Gastroesophageal sphincter (tissue), 4 donors: ENCODE results near the gene TLE3. TPM values are rescaled to one million over a fixed set of nuclear protein-coding genes. Genes with fewer than 3 reads are reported as not detected.

Experiments
- ATAC-seq: fragments of 150-250 bp; one replicate; pipeline ENCODE4 v1.9.1; 2016; ENCODE audit warnings: mild to moderate bottlenecking, moderate library complexity
- H3K27ac ChIP-seq, 4 donors: fragments of 200-600 bp; sonication (generic) in 3 of 4; 1 replicate in 3 of 4; 2 replicates in 1 of 4; pipeline ENCODE4 v1.5.1; 2016 to 2019
- H3K27me3 ChIP-seq: fragments of 200-600 bp; sonication (generic); one replicate; pipeline ENCODE4 v1.5.1; 2019
- H3K36me3 ChIP-seq, 2 donors: fragments of 200-600 bp; sonication (generic); one replicate each; pipeline ENCODE4 v1.5.1; 2019; ENCODE audit warnings: control low read depth in 1 of 2
- H3K4me1 ChIP-seq, 3 donors: fragments of 200-600 bp; sonication (generic); 1 replicate in 2 of 3; 2 replicates in 1 of 3; pipeline ENCODE4 v1.5.1; 2016 to 2019; ENCODE audit warnings: control low read depth in 2 of 3
- H3K4me3 ChIP-seq, 2 donors: fragments of 200-600 bp; sonication (generic); one replicate each; pipeline ENCODE4 v1.5.1; 2019; ENCODE audit warnings: mild to moderate bottlenecking in 1 of 2, moderate library complexity in 1 of 2
- H3K9me3 ChIP-seq, 3 donors: fragments of 200-600 bp; sonication (generic); one replicate each; pipeline ENCODE4 v1.5.1; 2017 to 2019; ENCODE audit warnings: control low read depth in 2 of 3
- CTCF ChIP-seq, 4 experiments: fragments of 200-600 bp in 2 of 4; fragments of 450-650 bp in 2 of 4; sonication (generic) in 1 of 4; IDR thresholded peaks; one replicate each; pipeline ENCODE4 v1.5.1; 2017 to 2019; ENCODE audit warnings: antibody characterized with exemption in 4 of 4, mild to moderate bottlenecking in 2 of 4, moderate library complexity in 2 of 4
- EP300 ChIP-seq: sonication (generic); formaldehyde crosslinking; IDR thresholded peaks from one replicate; pipeline ENCODE4 v1.6.1; 2017; ENCODE audit warnings: antibody characterized with exemption, mild to moderate bottlenecking
- POLR2A ChIP-seq, 2 donors: fragments of 450-650 bp; IDR thresholded peaks; one replicate each; pipeline ENCODE4 v1.6.1; 2017; ENCODE audit warnings: antibody characterized with exemption in 2 of 2, mild to moderate bottlenecking in 2 of 2, moderate library complexity in 1 of 2
- POLR2AphosphoS5 ChIP-seq: sonication (generic); formaldehyde crosslinking; IDR thresholded peaks from one replicate; pipeline ENCODE4 v1.6.1; 2017; ENCODE audit warnings: antibody characterized with exemption
- WGBS, 2 donors: methylation state at CpG; one replicate each; pipeline ENCODE4 v1.1.5; 2018; ENCODE audit warnings: low coverage in 1 of 2; 5-methylcytosine and 5-hydroxymethylcytosine counted together
- total RNA-seq, 4 donors: library from RNA; depleted of rRNA; stranded (reverse); fragments of >200 nt; gene quantifications; one replicate each; pipeline ENCODE4 v1.1.0, GENCODE V29; 2016

The TLE3 gene
- total RNA-seq, 4 donors from 2014 or later: 32.4 to 81.6 (median 62.6) TPM

GRCh38 chr15:70127770-70128413, 30.2 kb upstream of the TLE3 start:
- H3K4me1 ChIP-seq: peaks cover 0 to 19% (median 0%) of the 10 kb centered on the region in 3 donors
- no peak overlapping the region for H3K27ac ChIP-seq
- no peaks in the 10 kb centered on the region for H3K27me3 ChIP-seq
- TF ChIP-seq CTCF (IDR thresholded peaks at IDR 0.05): no peak
- TF ChIP-seq POLR2AphosphoS5: no peak
- no peak for TF ChIP-seq EP300
- no peak for TF ChIP-seq POLR2A (IDR thresholded peaks at IDR 0.05)
- 60 to 77% methylated on average over 3 of the region's 3 CpGs for WGBS, 2 donors
- no peaks in the 10 kb centered on the region for H3K36me3 ChIP-seq
- H3K9me3 ChIP-seq: no peaks in the 10 kb centered on the region
- no peak for ATAC-seq
- H3K4me3 ChIP-seq: no peak overlapping the region

- no peaks in the 10 kb centered on the region for H3K9me3 ChIP-seq
- peaks cover 0 to 25% (median 0%) of the 10 kb centered on the region in 3 donors for H3K4me1 ChIP-seq
- 40 to 53% methylated on average over 2 to 5 of the region's 6 CpGs for WGBS, 2 donors
- TF ChIP-seq POLR2AphosphoS5: peak; percentile 25
- no peak for TF ChIP-seq POLR2A (IDR thresholded peaks at IDR 0.05)
- no peak overlapping the region for H3K27ac ChIP-seq
- no peak for ATAC-seq
- no peaks in the 10 kb centered on the region for H3K36me3 ChIP-seq
- H3K27me3 ChIP-seq: no peaks in the 10 kb centered on the region
- H3K4me3 ChIP-seq: no peak overlapping the region
These were observed 29.6 kb upstream of the TLE3 start for GRCh38 chr15:70127288-70127746.

GRCh38 chr15:70126362-70126761, 28.6 kb upstream of the TLE3 start:
- TF ChIP-seq POLR2AphosphoS5: no peak
- TF ChIP-seq CTCF (IDR thresholded peaks at IDR 0.05): no peak
- TF ChIP-seq POLR2A (IDR thresholded peaks at IDR 0.05): no peak
- TF ChIP-seq EP300: no peak
- Histone ChIP-seq H3K9me3 (no peaks in the 10 kb centered on the region), H3K4me3 (no peak overlapping the region), H3K36me3 (no peaks in the 10 kb centered on the region), H3K27me3 (no peaks in the 10 kb centered on the region), H3K4me1 (peaks cover 0 to 28% (median 7%) of the 10 kb centered on the region in 3 donors), H3K27ac (no peak overlapping the region)
- no peak for ATAC-seq
- 71 to 93% methylated on average over 2 of the region's 4 CpGs for WGBS, 2 donors

- H3K27ac ChIP-seq: no peak overlapping the region
- ATAC-seq: no peak
- no peak overlapping the region for H3K4me3 ChIP-seq
- 100% methylated on average over 2 of the region's 5 CpGs; no CpG with 5 or more reads in 1 of the 2 donors for WGBS, 2 donors
- TF ChIP-seq CTCF (IDR thresholded peaks at IDR 0.05) (no peak), POLR2AphosphoS5 (no peak), EP300 (no peak), POLR2A (IDR thresholded peaks at IDR 0.05) (no peak)
- peaks cover 0 to 35% (median 14%) of the 10 kb centered on the region in 3 donors for H3K4me1 ChIP-seq
- no peaks in the 10 kb centered on the region for H3K27me3 ChIP-seq
- H3K36me3 ChIP-seq: no peaks in the 10 kb centered on the region
- H3K9me3 ChIP-seq: no peaks in the 10 kb centered on the region
These were observed 27.9 kb upstream of the TLE3 start for GRCh38 chr15:70125605-70126004.

GRCh38 chr15:70121624-70122302, 24.0 kb upstream of the TLE3 start:
- peak overlapping the region in 3 of 4 donors; percentile 38 to 66 (median 57) for H3K27ac ChIP-seq
- WGBS, 2 donors: 44 to 52% methylated on average over 7 of the region's 8 CpGs
- no peak overlapping the region for H3K4me3 ChIP-seq
- TF ChIP-seq POLR2AphosphoS5 (peak; percentile 91), CTCF (IDR thresholded peaks at IDR 0.05) (no peak)
- no peaks in the 10 kb centered on the region for H3K36me3 ChIP-seq
- H3K4me1 ChIP-seq: peaks cover 0 to 39% (median 18%) of the 10 kb centered on the region in 3 donors
- peak; percentile 92 for ATAC-seq
- no peaks in the 10 kb centered on the region for H3K27me3 ChIP-seq
- H3K9me3 ChIP-seq: no peaks in the 10 kb centered on the region
